Small intestine (tissue), 7 donors: ENCODE data around the gene VSIR. TPM values are rescaled to one million over a fixed set of nuclear protein-coding genes. Genes with fewer than 3 reads are reported as not detected.
A peak's percentile ranks its signal among the peaks of the same experiment; 100 is the strongest.

Experiments
- DNase-seq, 2 donors: peaks; one replicate each; pipeline versions ENCODE4 v3.0.0 to v3.0.0-alpha.2; 2013
- FAIRE-seq: peaks from 2 replicates; lab custom pipeline; 2012; peaks lifted over from hg19 to GRCh38; lab: Jason Lieb, UNC
- H3K27ac ChIP-seq, 3 donors: one replicate each; pipeline ENCODE4 v1.5.1; 2013; ENCODE audit warnings: low read length in 2 of 3, mild to moderate bottlenecking in 2 of 3, control low read depth in 1 of 3, inconsistent platforms in 1 of 3, low read depth in 1 of 3, moderate library complexity in 1 of 3
- H3K27me3 ChIP-seq, 3 donors: one replicate each; pipeline ENCODE4 v1.6.1; 2013; ENCODE audit warnings: low read length in 3 of 3, inconsistent platforms in 1 of 3; ENCODE audit not compliant: control insufficient read depth in 3 of 3, insufficient read depth in 3 of 3
- H3K36me3 ChIP-seq, 3 donors: one replicate each; pipeline ENCODE4 v1.6.1; 2013; ENCODE audit warnings: low read length in 3 of 3, inconsistent platforms in 1 of 3, low read depth in 1 of 3, mild to moderate bottlenecking in 1 of 3, moderate library complexity in 1 of 3; ENCODE audit not compliant: control insufficient read depth in 3 of 3, insufficient read depth in 2 of 3
- H3K4me1 ChIP-seq, 3 donors: one replicate each; pipeline ENCODE4 v1.6.1; 2013; ENCODE audit warnings: low read length in 2 of 3, inconsistent platforms in 1 of 3, low read depth in 1 of 3, mild to moderate bottlenecking in 1 of 3, moderate library complexity in 1 of 3; ENCODE audit not compliant: control insufficient read depth in 3 of 3, insufficient read depth in 2 of 3
- H3K4me3 ChIP-seq, 3 donors: one replicate each; pipeline ENCODE4 v1.5.1; 2013; ENCODE audit warnings: low read length in 3 of 3, control low read depth in 1 of 3, inconsistent platforms in 1 of 3, low read depth in 1 of 3, mild to moderate bottlenecking in 1 of 3, moderate library complexity in 1 of 3
- H3K9me3 ChIP-seq, 2 donors: one replicate each; pipeline ENCODE4 v1.6.1; 2013; ENCODE audit warnings: low read depth in 1 of 2, low read length in 1 of 2; ENCODE audit not compliant: control insufficient read depth in 2 of 2, insufficient read depth in 1 of 2
- WGBS, 3 donors: extraction: QIAGEN DNeasy Blood & Tissue Kit; methylation state at CpG; one replicate each; pipeline ENCODE4 v1.1.7; 2013; 5-methylcytosine and 5-hydroxymethylcytosine counted together
- polyA plus RNA-seq, 4 donors: library from polyadenylated mRNA; stranded (reverse) in 3 of 4; unstranded in 1 of 4; fragments of 200-250 nt in 3 of 4; fragments of 120-200 nt in 1 of 4; gene quantifications; one replicate each; pipeline versions ENCODE4 v1.2.1 to v1.2.3, GENCODE V29; 2013
- donor health status: healthy with polysubstance abuse.
- donor health status: control.
- donor health status: control.
- donor health status: Bipolar disorder and iron deficiency.
- donor health status: healthy.

Gene VSIR
- polyA plus RNA-seq, 4 donors = 26.6 to 58.9 (median 52.1) TPM

DNA sequence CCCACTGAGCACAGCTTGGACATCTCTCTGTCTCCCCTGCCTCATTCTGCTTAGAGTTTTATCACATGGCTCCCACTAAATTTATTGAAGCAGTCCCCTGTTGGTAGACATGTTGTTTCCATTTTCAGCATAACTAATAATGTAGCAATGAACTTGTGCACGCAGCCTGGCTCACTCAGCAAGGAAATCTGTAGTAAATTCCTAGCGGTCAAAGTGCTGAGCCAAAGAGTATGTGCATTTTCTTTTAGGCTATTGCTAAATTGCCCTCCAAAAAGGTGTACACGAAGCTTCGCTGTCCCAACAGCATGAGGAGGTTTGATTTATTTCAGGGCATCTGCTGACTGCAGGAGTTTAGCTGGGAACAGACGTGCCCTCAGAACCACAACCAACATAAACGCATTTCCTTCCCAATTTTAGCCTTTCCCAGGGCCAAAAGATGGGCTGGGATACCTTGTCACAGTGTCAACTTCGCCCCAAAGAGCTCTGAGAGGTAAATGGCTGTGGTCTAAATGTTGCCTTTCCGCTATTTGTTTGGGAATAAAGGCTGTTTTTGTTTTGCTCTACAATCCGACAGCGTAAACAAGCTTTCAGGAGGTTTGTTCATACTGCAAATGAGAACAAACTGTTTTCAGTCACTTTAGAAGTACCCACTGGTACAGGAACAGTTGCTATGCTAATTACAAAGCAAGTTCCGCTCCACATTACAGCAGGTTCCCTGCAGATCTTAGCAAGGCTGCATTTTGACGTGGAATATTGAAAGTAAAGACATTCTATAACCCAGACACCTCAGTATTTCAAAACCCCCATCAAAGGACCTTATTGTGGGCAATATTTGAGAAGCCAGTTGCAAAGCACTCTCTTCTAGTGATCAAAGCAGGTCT lies 16.8 kb downstream of the VSIR start:
- Histone ChIP-seq H3K27ac (peak overlapping the region; percentile 57 to 93 (median 81)), H3K9me3 (no peaks in the 10 kb centered on the region), H3K4me3 (no peak overlapping the region), H3K27me3 (no peaks in the 10 kb centered on the region), H3K36me3 (peaks cover 0 to 59% (median 2%) of the 10 kb centered on the region in 3 donors), H3K4me1 (peaks cover 30 to 80% (median 34%) of the 10 kb centered on the region in 3 donors)
- WGBS, 3 donors = 60 to 70% (median 61%) methylated on average over 12 of the region's 12 CpGs
- DNase-seq (no peak), FAIRE-seq (no peak)

DNA sequence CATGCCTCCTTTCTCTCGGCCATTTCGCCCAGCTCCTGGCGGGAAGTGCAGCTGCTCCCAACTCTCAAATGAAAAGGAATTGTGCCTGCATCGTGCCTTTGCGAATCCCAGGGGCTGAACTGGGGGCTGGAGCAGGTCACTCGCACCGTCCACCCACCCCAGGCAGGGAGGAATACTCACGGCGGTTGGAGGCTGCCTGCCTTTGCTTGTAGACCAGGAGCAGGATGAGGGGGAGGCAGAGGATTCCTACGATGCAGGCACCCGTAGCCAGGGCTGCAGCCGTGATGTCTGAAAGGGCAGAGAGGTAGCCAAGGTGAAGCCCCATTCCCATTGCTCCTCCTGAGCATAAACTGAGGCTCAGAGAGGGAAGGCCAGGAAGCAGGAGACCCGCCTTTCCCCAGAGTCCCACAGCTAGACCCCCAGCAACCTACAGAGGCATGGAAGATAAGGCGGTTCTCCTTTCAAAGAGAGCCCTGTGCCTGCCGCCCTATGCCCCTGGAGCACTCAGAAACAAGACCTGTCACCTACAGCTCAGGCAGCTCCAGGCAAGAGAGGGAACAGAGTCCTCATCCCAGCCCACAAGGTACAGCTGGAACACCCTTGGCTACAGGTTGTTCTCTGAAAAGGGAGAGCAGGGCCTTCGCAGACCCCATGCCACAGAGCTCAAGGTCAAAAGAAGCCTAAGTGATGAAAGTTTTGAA lies 18.0 kb downstream of the VSIR start:
- Histone ChIP-seq H3K27ac (peak overlapping the region in 2 of 3 donors; percentile 6 to 55), H3K4me1 (peaks cover 27 to 83% (median 30%) of the 10 kb centered on the region in 3 donors), H3K27me3 (no peaks in the 10 kb centered on the region), H3K9me3 (no peaks in the 10 kb centered on the region), H3K4me3 (no peak overlapping the region), H3K36me3 (peaks cover 0 to 56% (median 3%) of the 10 kb centered on the region in 3 donors)
- peak in 1 of 2 donors; percentile 70 for DNase-seq
- FAIRE-seq = no peak
- WGBS, 3 donors = 66 to 85% (median 70%) methylated on average over 16 of the region's 16 CpGs

DNA sequence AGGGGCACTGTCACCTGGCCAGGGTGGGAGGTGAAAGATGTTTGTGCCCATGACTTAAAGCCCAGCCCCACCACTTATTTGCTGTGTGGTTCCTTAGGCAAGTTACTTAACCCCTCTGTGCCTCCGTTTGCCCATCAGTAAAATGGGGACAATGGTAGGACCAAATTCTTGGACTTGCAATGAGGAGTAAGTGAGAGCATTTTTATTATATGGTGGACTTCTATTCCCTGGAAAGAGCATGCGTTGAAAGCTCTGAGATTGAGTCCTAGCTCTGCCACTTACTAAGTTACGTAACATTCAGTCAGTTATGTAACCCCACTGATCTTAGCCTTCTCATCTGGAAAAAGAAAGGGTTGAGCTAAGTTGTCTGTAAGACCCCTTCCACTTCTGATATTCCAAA lies 18.8 kb downstream of the VSIR start:
- Histone ChIP-seq H3K36me3 (peaks cover 0 to 62% (median 3%) of the 10 kb centered on the region in 3 donors), H3K4me1 (peaks cover 27 to 88% (median 30%) of the 10 kb centered on the region in 3 donors), H3K27me3 (no peaks in the 10 kb centered on the region), H3K27ac (peak overlapping the region in 2 of 3 donors; percentile 61 to 83), H3K4me3 (no peak overlapping the region), H3K9me3 (no peaks in the 10 kb centered on the region)
- no peak for FAIRE-seq
- DNase-seq = no peak
- 82 to 91% (median 85%) methylated on average over 3 of the region's 3 CpGs for WGBS, 3 donors

DNA sequence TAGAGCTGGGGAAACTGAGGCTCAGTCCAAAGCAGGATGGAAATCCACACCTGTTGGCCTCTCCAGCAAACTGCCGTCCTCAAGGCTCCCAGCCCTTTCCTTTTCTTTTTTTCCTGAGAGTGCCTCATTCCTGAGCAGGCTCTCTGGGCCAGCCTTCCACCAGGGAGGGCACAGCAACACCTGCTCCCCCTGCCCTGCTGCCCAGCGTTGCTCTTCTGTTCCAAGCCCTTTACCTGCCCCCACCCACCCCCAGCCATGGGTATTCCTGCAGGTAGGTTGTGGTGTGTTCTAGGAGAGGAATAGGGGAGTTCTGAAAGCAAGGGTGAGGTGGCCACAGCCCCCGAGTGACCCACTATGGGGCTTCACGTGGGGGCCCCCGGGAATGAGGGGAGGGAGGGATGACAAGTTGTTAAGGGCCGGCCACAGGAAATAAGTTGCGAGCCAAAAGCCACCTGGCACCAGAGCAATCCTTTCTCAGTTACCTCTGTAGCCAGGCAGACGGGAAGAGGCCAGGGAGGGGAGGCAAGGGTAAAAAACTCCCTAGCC lies 19.3 kb downstream of the VSIR start:
- H3K27ac ChIP-seq = peak overlapping the region; percentile 61 to 83 (median 66)
- DNase-seq (no peak), FAIRE-seq (no peak)
- H3K36me3 ChIP-seq = peaks cover 0 to 68% (median 3%) of the 10 kb centered on the region in 3 donors
- WGBS, 3 donors = 26 to 42% (median 37%) methylated on average over 8 of the region's 8 CpGs
- no peaks in the 10 kb centered on the region for H3K9me3 ChIP-seq
- no peaks in the 10 kb centered on the region for H3K27me3 ChIP-seq
- peaks cover 27 to 94% (median 30%) of the 10 kb centered on the region in 3 donors for H3K4me1 ChIP-seq
- H3K4me3 ChIP-seq = no peak overlapping the region

DNA sequence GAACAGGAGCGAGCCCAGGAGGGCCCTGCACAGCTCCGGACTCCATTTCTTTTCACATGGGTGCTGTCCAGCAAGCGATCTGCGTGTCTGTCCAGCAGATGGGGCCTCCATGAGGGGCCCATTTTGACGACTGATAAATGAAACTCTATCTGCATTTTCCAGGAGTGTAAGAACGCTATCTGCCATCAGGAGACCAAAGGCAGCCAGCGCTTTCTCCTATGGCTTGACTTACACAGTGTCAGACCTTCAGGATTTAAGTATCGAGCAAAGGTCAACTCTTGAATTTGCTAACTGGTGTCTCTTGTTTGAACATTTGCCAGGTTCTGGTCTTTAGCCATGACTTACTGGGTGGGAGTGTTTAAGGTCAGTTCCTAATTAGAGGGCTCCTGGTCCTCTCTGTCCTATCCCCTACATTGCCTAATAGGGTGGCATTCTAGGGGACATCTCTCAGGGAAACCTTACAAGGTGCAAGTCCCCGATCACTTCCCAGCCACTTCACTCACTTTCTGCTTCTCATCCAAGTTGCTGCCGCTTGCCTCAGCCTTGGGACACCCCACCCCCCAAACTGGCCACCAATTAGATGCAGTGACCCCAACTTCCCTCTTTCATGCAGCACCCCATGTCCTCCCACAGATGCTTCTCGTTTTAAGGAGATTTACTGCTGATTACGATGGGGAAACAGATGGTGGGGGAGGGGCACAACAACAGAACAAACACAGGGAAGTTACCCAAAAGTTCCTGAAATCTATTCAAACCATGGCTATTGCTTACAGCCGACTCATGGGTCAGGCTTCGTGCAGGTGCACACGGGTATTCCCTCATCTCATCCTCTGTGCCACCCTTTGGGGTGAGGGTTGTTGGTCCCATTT lies 20.0 kb downstream of the VSIR start:
- Histone ChIP-seq H3K36me3 (peaks cover 0 to 68% (median 3%) of the 10 kb centered on the region in 3 donors), H3K27me3 (no peaks in the 10 kb centered on the region), H3K4me3 (no peak overlapping the region), H3K4me1 (peaks cover 27 to 99% (median 32%) of the 10 kb centered on the region in 3 donors), H3K27ac (peak overlapping the region; percentile 61 to 83 (median 66)), H3K9me3 (no peaks in the 10 kb centered on the region)
- DNase-seq (peak; percentile 84 to 85), FAIRE-seq (no peak)
- 42 to 63% (median 46%) methylated on average over 15 of the region's 15 CpGs for WGBS, 3 donors

DNA sequence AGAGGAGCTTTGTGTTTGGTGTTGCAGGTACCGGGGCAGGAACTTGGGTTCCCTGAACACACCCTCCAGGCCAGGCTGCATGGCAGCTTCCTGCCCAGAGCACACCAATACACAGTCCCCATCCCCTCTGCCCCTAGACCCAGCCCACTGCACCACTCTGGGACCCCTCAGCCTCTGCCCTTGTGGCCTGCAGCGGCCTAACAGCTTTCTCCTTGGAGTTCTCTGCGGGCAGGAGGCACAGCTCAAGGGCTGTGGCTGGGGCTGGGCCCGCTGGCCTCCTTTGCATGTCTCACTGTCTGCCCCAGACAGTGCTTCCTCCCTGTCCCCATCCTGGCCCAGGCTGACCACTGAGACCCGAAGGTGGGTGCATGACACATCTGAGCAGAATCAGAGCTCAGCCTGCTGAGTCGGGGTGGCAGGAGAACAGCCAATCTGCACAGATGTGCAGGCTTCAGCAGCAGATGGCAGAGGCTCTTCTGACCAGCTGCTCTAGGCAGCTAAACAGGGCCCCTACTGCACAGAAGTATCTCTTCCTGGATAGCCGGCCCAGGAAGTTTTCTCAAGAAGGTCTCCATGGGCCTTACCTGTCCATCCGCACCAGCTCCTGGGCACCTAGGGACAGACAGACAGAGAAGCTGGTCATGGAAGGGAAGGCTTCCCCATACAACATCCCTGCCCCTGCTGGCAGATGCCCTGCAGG lies 20.8 kb downstream of the VSIR start:
- Histone ChIP-seq H3K27me3 (no peaks in the 10 kb centered on the region), H3K36me3 (peaks cover 0 to 65% (median 3%) of the 10 kb centered on the region in 3 donors), H3K9me3 (no peaks in the 10 kb centered on the region), H3K27ac (peak overlapping the region; percentile 56 to 83 (median 66)), H3K4me3 (no peak overlapping the region), H3K4me1 (peaks cover 29 to 99% (median 39%) of the 10 kb centered on the region in 3 donors)
- FAIRE-seq (no peak), DNase-seq (no peak)
- 50 to 63% (median 60%) methylated on average over 8 of the region's 8 CpGs for WGBS, 3 donors

DNA sequence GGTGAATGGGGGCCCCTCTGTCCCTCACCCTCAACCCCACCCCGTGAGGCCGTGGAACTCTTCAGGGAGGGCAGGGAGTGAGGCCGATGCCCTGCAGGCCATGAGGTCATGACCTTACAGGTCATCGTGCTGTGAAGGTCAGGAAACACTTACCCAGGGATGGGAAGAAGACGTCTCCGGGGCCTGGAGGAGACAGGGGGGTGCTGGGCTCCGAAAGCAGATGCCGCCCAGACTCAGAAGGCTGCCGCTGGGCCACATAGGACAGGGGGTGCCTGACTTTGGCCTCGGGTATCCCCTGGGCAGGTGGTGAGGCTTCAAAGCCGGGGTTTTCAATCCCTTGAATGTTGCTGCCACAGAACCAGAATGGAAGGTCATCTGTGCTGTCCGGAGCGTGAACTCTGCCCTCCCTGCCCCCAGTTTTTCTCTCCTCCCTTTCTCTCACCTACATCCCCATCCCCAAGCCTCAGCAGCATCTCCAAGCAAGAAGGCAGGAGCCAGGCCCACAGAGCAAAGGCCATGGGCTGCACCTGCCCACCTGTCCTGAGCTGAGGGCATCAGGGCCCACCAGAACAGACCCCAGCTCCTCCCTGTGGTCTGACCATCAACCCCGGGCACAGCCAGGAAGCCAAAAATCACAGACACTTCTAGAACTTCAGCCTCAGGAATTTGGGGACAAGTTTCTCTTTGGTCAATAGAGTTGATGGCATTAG lies 21.6 kb downstream of the VSIR start:
- 82 to 94% (median 89%) methylated on average over 13 to 14 of the region's 14 CpGs for WGBS, 3 donors
- DNase-seq (no peak), FAIRE-seq (no peak)
- Histone ChIP-seq H3K4me3 (no peak overlapping the region), H3K27me3 (no peaks in the 10 kb centered on the region), H3K9me3 (no peaks in the 10 kb centered on the region), H3K4me1 (peaks cover 30 to 99% (median 42%) of the 10 kb centered on the region in 3 donors), H3K36me3 (peaks cover 0 to 61% (median 3%) of the 10 kb centered on the region in 3 donors), H3K27ac (peak overlapping the region in 2 of 3 donors; percentile 25 to 56)
